Right renal cortex interstitium (tissue), 3 donors: ENCODE results near the gene ZFYVE26. TPM values are rescaled to one million over a fixed set of nuclear protein-coding genes. Genes with fewer than 3 reads are reported as not detected.
"Not testable (repeated sequence)": the region's sequence is repeated elsewhere in the genome, so short reads cannot be mapped to it uniquely, and the experiment has no call there.

Source experiments
- DNase-seq, 3 donors: peaks; one replicate each; pipeline ENCODE4 v3.0.0-alpha.2; 2013; ENCODE audit warnings: low read depth in 3 of 3, low spot score in 2 of 3
- polyA plus RNA-seq, 3 donors: library from polyadenylated mRNA; unstranded; fragments of 120-200 nt; gene quantifications; one replicate each; pipeline ENCODE4 v1.2.1, GENCODE V29; 2013; ENCODE audit not compliant: insufficient read length in 3 of 3

Gene ZFYVE26
- polyA plus RNA-seq = 10 to 100 TPM; 15.4 to 15.7 (median 15.5) TPM

DNA sequence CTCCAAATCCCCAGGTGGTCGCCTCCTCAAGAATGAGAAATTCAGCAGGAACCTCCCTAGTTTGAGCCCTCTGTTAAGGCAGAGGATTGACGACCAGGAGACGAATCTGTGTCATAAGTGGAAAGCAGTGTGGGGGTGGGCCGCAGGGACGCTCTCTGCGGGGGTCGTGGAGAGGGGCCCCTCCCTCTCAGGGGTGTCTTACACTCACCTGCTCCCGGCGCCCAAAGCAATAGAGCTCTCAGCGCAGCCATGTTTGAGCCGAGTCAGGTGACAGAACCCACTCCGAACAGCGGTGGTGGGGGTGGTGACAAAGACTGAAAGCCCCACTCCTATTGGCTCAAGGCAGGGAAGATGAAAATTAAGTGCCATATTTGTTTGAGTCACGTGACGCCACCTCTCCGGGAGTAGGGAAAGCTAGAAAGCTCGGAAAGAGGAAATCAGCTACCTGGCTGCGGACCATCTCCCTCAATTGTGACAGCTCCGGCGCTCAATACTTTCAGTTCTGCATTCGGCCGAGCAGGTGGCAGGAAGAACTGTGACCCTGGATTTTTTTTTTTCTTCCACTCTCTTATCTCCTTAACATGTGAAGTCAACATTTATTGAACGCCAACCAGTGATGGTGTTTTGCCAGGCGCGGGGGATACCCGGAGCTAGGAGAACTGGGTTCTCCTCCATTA lies at the start of gene ZFYVE26:
Gene ZFYVE26 (minus strand): TSS at position 265 of the 677 bp plus-strand sequence. CDS start 627 bp downstream, outside the sequence.
- peak; percentile 85 to 94 (median 89) for DNase-seq

DNA sequence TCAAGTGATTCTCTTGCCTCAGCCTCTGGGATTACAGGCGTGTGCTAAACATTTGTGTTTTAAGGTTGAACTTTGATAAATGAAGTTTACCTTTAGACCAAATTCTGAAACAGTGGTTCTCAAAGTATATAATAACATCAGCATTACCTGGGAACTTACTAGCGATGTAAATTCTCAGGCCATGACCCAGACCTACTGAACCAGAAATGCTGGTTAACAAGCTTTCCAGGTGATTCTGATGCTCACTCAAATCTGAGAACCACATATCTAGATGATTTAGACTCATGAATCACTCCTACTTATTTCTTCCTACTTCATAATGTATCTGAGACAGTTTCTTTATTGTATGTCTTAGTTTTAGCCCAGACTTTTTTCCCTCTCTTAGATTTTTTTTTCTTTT lies 46.8 kb upstream of the ZFYVE26 start:
- no peak for DNase-seq

DNA sequence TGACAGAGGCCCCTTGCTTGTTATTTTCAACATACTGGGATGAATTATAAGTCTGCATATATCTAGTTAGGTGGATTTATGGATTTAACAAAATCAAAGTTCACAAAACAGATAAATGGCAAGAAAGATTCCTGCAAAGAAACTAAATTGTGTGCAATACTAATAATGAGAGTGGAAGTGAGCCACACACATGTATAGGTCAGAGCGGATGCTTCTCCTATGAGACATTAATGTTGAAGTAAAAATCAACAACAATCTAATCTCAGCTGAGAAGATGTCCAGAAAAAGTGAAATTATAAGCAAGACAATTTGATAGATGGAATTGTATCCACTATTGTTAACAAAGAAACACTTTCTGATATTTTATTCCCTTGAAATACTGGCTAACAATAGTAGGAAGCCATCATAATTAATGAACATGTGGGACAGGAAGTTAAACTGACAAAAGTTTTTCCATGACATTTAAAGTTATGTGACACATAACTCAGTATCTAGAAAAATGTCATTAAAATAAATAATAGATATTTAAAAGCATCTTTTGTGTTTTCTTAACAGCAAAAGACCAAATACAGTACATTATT lies 42.9 kb upstream of the ZFYVE26 start:
- no peak for DNase-seq

GRCh38 chr14:67857778-67858350 lies 41.5 kb upstream of the ZFYVE26 start:
- no peak for DNase-seq

DNA sequence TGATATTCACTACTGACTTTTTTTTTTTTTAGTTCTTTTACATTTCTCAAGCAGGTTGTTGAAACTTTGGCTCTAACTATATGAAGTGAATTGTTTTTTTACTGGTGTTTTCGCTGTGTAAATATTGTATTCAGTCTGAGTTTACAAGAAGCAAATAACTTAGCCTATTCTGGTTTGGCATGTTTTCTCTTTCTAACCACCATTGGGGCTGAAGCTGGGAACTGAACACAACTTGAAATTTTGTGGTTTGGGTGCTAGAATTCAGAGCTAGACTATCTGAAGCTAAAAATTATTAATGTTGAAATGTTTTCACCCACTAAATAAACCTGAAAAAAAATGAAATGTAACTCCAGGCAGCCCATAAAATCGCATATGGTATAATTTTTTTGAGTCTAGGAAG lies 40.4 kb upstream of the ZFYVE26 start:
- no peak for DNase-seq

GRCh38 chr14:67853715-67854114 lies 37.3 kb upstream of the ZFYVE26 start:
- DNase-seq = no peak

GRCh38 chr14:67852926-67853604 lies 36.7 kb upstream of the ZFYVE26 start:
- no peak for DNase-seq

GRCh38 chr14:67851785-67852410 lies 35.5 kb upstream of the ZFYVE26 start:
- no peak for DNase-seq

GRCh38 chr14:67850066-67850830 lies 33.9 kb upstream of the ZFYVE26 start:
- DNase-seq = no peak

DNA sequence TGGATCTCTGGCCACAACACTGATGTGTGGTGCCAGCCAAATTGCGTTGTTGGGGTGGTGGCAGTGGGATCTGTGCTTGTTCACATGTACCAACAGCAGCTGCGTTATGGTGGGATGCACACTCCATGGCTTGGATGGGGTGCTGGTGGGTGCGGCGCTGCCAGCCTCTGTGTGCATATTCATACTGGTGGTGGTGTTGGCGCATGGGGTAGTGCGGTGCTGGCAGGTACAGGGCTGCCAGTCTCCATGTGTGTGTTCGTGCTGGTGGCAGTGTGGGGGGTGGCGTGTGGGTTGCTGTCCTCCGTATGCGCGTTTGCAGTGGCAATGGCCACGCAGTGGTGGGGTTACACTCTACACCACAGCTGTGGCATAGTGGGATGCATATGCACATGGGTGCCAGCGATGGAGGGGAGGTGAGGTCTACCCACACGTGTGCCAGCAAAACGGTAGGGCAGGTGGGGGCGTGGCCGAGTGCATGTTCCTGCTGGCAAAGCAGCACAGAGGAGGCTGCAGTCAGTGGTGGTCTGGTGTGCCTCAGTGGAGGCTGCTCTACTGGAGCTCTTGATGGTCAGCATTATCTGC lies 29.7 kb upstream of the ZFYVE26 start:
- no peak for DNase-seq

GRCh38 chr14:67837011-67837624 lies 20.7 kb upstream of the ZFYVE26 start:
- peak; percentile 51 to 67 (median 64) for DNase-seq

DNA sequence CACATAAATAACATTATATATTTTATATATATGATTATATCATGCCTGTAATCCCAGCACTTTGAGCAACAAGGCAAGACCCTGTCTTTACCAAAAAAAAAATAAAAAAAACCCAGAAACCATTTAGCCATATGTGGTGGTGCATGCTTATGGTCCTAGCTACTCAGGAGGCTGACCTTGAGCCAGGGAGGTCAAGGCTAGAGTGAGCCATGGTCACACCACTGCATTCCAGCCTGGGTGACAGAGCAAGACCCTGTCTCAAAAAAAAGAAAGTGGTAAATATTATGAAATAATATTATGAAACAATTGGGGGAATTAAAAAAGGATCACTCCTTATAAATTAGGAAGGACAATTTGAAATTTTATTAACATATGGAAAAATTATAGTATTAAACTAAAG lies 19.2 kb upstream of the ZFYVE26 start:
- DNase-seq = no peak

DNA sequence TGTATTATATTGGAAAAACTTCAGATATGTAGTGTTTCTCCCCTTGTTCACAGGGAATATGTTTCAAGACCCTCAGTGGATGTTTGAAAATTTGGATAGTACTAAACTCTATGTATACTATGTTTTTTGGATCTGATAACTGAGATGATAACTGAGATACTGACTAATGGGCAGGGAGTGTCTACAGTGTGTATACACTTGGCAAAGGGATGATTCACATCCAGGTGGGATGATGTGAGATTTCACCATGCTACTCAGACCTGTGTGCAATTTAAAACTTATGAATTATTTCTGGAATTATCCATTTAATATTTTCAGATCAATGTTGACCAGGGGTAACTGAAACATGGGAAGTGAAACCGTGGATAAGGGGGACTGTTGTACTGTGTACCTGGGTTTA lies 17.0 kb upstream of the ZFYVE26 start:
- no peak for DNase-seq

- no peak for DNase-seq
Measured at GRCh38 chr14:67831113-67831512, 14.7 kb upstream of the ZFYVE26 start.

DNA sequence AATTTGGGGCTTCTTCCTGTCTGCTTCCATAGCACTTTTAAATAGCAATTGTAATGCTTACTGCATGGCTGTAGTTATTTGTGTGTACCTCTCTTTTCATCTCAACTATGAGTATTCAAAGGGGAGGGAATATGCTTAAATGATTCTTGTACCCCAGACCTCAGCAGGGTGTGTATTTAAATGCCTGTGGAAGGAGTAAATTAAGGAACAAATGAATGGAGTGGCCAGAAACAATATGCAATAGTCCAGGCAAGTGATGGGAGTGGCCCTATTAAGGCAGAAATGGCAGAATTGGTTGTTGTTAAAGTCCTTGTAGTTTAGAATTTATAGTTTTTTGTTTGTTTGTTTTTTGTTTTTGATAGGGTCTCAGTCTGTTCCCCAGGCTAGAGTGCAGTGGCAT lies 4.7 kb upstream of the ZFYVE26 start:
- DNase-seq = no peak

DNA sequence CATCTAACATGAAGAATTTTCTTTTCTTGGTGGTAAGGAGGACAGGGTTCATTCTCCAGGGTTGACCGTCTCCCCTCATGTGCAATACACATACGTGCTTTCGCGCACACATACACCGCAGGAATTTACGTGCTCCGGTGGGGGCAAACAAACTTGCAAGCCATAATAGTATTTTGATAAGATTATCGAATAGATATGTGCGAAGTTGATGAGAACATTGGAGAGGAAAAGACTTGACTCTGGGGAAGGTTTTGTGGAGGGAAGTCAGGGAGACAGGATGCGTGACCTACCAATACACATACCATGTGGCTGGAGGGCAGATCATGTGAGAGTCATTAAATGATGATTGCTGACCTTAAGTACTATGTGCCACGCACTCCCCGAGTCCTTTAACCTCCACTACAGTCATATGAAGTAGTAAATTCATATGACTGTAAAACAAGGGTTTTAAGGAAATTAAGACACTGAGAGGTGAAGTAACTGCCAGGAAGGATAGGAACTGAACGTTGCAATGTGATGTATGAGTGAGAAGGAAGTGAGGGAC lies 4.1 kb upstream of the ZFYVE26 start:
- DNase-seq = no peak

GRCh38 chr14:67819563-67820421 lies 3.4 kb upstream of the ZFYVE26 start, which contains the start of gene RAD51B:
TSS of gene RAD51B (plus strand) at chr14:67819779.
- DNase-seq = peak; percentile 74 to 86 (median 84)

DNA sequence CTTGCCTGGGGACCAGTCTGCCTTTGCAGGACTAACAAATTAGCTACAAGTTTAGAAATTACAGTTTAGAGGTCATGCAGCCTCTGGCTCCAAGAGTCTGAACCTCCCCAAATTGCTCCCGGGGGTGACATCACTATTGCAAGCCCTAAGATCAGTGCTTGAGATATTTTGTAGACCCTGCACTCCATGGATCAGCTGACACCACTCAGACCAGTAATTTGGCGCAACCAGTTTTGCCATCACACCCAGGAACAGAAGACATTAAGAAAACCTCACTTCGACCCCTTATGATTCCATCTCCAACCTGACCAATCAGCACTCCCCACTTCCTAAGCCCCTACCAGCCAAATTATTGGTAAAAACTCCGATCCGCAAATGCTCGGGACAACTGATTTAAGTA lies 2.1 kb upstream of the ZFYVE26 start:
- not testable (repeated sequence) for DNase-seq
